ENCODE measurements around the gene CLPSL2.

CLPSL2 gene

DNA sequence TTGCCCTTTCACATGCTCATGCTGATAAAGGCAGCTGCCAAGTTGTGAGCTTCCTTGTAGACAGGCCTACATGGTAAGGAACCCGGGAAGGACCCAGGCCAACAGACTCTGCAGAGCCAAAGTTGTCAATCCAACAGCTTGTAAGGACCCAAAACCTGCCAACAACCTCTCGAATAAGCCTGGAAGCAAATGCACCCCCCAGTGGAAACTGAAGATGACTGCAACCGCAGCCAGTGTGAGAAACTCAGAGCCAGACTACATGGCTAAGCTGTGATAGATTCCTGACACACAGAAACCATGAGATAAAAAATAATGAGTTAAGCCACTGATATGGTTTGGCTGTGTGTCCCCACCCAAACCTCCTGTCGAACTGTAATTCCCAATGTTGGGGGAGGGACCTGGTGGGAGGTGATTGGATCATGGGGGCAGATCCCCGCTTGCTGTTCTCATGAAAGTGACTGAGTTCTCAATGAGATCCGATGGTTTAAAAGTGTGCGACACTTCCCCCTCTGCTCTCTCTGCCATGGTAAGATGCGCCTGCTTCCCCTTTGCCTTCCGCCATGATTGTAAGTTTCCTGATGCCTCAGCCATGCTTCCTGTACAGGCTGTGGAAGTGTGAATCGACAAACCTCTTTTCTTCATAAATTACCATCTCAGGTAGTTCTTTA is 18.8 kb upstream of the CLPSL2 start:
- H3K9ac ChIP-seq (ENCODE audit: low read length), result no peak overlapping the region

DNA sequence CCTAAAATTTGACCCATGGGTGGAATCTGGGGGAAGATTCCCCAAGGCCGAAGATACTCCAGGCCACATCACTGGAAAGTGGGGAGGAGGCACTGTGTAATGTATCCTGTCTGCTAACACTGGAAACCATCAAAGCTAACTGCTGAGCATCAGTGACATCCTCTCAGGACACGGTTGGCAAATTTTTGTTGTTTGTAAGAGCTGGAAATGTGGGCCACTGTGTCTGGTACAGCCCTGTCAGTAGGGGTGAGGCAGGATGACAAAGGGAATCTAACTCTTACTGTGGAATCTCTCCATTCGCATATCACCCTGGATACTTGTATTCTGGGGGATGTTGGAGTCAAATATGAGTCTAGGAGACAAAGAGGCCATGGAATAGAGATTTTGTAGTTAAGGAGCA is 17.0 kb upstream of the CLPSL2 start:
- Histone ChIP-seq H3K27ac (ENCODE audit: low read depth, low read length, poor library complexity, severe bottlenecking) (no peak overlapping the region), H3K4me1 (ENCODE audit: insufficient read depth, low read length, severe bottlenecking) (peaks cover 5% of the 10 kb centered on the region), H3K9me2 (ENCODE audit: low read depth, low read length) (no peaks in the 10 kb centered on the region), H3K36me3 (ENCODE audit: insufficient read depth, low read length) (no peaks in the 10 kb centered on the region), H4K20me1 (ENCODE audit: insufficient read depth, low read length) (no peaks in the 10 kb centered on the region), H3K79me2 (ENCODE audit: insufficient read depth, low read length) (no peaks in the 10 kb centered on the region), H3K9me3 (ENCODE audit: low read length) (no peaks in the 10 kb centered on the region), H3K27me3 (ENCODE audit: insufficient read depth, low read length) (peaks cover 13% of the 10 kb centered on the region), H3K4me2 (ENCODE audit: low read length) (no peak overlapping the region), H3K4me3 (ENCODE audit: low read depth, low read length, poor library complexity, severe bottlenecking) (no peak overlapping the region), H3K9ac (ENCODE audit: low read length) (no peak overlapping the region), H3F3A (ENCODE audit: insufficient read depth, low read length) (no peaks in the 10 kb centered on the region), H2AFZ (ENCODE audit: low read length) (no peak overlapping the region)
- TF ChIP-seq EZH2 (IDR thresholded peaks at IDR 0.05; ENCODE audit: borderline replicate concordance, low read length), result no peak
- TF ChIP-seq, protein P1, sequence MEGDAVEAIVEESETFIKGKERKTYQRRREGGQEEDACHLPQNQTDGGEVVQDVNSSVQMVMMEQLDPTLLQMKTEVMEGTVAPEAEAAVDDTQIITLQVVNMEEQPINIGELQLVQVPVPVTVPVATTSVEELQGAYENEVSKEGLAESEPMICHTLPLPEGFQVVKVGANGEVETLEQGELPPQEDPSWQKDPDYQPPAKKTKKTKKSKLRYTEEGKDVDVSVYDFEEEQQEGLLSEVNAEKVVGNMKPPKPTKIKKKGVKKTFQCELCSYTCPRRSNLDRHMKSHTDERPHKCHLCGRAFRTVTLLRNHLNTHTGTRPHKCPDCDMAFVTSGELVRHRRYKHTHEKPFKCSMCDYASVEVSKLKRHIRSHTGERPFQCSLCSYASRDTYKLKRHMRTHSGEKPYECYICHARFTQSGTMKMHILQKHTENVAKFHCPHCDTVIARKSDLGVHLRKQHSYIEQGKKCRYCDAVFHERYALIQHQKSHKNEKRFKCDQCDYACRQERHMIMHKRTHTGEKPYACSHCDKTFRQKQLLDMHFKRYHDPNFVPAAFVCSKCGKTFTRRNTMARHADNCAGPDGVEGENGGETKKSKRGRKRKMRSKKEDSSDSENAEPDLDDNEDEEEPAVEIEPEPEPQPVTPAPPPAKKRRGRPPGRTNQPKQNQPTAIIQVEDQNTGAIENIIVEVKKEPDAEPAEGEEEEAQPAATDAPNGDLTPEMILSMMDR (IDR thresholded peaks at IDR 0.05; ENCODE audit: low read length), result no peak

More for the DNA sequence above, 18.8 kb upstream of the CLPSL2 start:
- H3K4me2 ChIP-seq (ENCODE audit: low read length), result no peak overlapping the region
- no peak overlapping the region for H2AFZ ChIP-seq (ENCODE audit: low read length)
- H3K4me3 ChIP-seq (ENCODE audit: low read depth, low read length, poor library complexity, severe bottlenecking), result no peak overlapping the region
- H3K36me3 ChIP-seq (ENCODE audit: insufficient read depth, low read length), result no peaks in the 10 kb centered on the region
- H3K4me1 ChIP-seq (ENCODE audit: insufficient read depth, low read length, severe bottlenecking), result no peaks in the 10 kb centered on the region
- H4K20me1 ChIP-seq (ENCODE audit: insufficient read depth, low read length), result no peaks in the 10 kb centered on the region
- no peaks in the 10 kb centered on the region for H3K9me3 ChIP-seq (ENCODE audit: low read length)
- no peak overlapping the region for H3K27ac ChIP-seq (ENCODE audit: low read depth, low read length, poor library complexity, severe bottlenecking)
- no peaks in the 10 kb centered on the region for H3F3A ChIP-seq (ENCODE audit: insufficient read depth, low read length)
- no peaks in the 10 kb centered on the region for H3K79me2 ChIP-seq (ENCODE audit: insufficient read depth, low read length)
- H3K27me3 ChIP-seq (ENCODE audit: insufficient read depth, low read length), result peaks cover 7% of the 10 kb centered on the region; the same call in 1 of the 2 replicates
- H3K9me2 ChIP-seq (ENCODE audit: low read depth, low read length), result no peaks in the 10 kb centered on the region
- TF ChIP-seq, protein P1 (IDR thresholded peaks at IDR 0.05; ENCODE audit: low read length), result peak; percentile 46
- no peak for TF ChIP-seq EZH2 (IDR thresholded peaks at IDR 0.05; ENCODE audit: borderline replicate concordance, low read length)

DNA sequence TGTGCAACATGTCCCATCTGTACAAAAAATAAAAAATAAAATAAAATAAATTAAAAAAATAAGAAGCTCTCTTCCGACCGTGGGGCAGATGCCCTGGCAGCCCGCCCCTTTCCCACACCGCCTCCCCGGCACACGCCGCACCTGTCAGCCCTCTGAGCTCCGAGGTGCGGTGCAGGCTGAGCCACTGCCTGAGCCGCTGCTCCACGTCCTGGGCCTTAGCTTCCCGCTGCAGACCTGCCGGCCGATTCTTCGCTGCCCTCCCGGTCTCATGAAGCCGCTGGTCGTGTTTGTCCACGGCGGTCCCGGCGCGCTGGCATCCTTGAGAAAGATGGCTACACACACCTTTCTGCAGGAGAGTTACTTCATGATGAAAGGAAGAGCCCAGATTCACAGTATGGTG is 10.7 kb upstream of the CLPSL2 start:
- Histone ChIP-seq H3K9me3 (ENCODE audit: low read length) (no peaks in the 10 kb centered on the region), H3K9me2 (ENCODE audit: low read depth, low read length) (no peaks in the 10 kb centered on the region), H3K27ac (ENCODE audit: low read depth, low read length, poor library complexity, severe bottlenecking) (no peak overlapping the region), H3K4me3 (ENCODE audit: low read depth, low read length, poor library complexity, severe bottlenecking) (no peak overlapping the region), H3K4me1 (ENCODE audit: insufficient read depth, low read length, severe bottlenecking) (peaks cover 15% of the 10 kb centered on the region), H3K9ac (ENCODE audit: low read length) (no peak overlapping the region), H3K27me3 (ENCODE audit: insufficient read depth, low read length) (peaks cover 6% of the 10 kb centered on the region; the same call in 1 of the 2 replicates), H3K36me3 (ENCODE audit: insufficient read depth, low read length) (no peaks in the 10 kb centered on the region), H2AFZ (ENCODE audit: low read length) (no peak overlapping the region), H3F3A (ENCODE audit: insufficient read depth, low read length) (no peaks in the 10 kb centered on the region), H3K4me2 (ENCODE audit: low read length) (no peak overlapping the region), H4K20me1 (ENCODE audit: insufficient read depth, low read length) (no peaks in the 10 kb centered on the region), H3K79me2 (ENCODE audit: insufficient read depth, low read length) (no peaks in the 10 kb centered on the region)
- TF ChIP-seq EZH2 (IDR thresholded peaks at IDR 0.05; ENCODE audit: borderline replicate concordance, low read length), result no peak
- TF ChIP-seq, protein P1 (IDR thresholded peaks at IDR 0.05; ENCODE audit: low read length), result no peak
